Astrocyte (in vitro differentiated cells and primary cell): ENCODE data around the gene TLCD4. TPM values are rescaled to one million over a fixed set of nuclear protein-coding genes. Genes with fewer than 3 reads are reported as not detected.
"Not testable (repeated sequence)": the region's sequence is repeated elsewhere in the genome, so short reads cannot be mapped to it uniquely, and the experiment has no call there.

Experiments used
- DNase-seq: peaks from one replicate; pipeline ENCODE4 v3.0.0-alpha.2; 2010; ENCODE audit warnings: low read depth
- FAIRE-seq: peaks from 2 replicates; lab custom pipeline; 2011; peaks lifted over from hg19 to GRCh38; lab: Jason Lieb, UNC
- H2AFZ ChIP-seq: 2 replicates; pipeline ENCODE4 v1.6.0; 2012; ENCODE audit warnings: low read depth, low read length, inconsistent platforms
- H3K27ac ChIP-seq: 2 replicates; pipeline ENCODE4 v1.5.1; 2011; ENCODE audit warnings: low read depth, low read length, inconsistent platforms
- H3K27me3 ChIP-seq: 2 replicates; pipeline ENCODE4 v1.6.0; 2011; ENCODE audit warnings: low read length, inconsistent platforms; ENCODE audit not compliant: insufficient read depth
- H3K36me3 ChIP-seq: 2 replicates; pipeline ENCODE4 v1.5.1; 2011; ENCODE audit warnings: low read length, inconsistent platforms; ENCODE audit not compliant: insufficient read depth
- H3K4me1 ChIP-seq: 2 replicates; pipeline ENCODE4 v1.5.1; 2011; ENCODE audit warnings: low read length, inconsistent platforms; ENCODE audit not compliant: insufficient read depth
- H3K4me2 ChIP-seq: 2 replicates; pipeline ENCODE4 v1.6.0; 2012; ENCODE audit warnings: low read length, inconsistent platforms
- H3K4me3 ChIP-seq: 2 replicates; pipeline ENCODE4 v1.5.1; 2011; ENCODE audit warnings: low read depth, mild to moderate bottlenecking, low read length, inconsistent platforms; ENCODE audit not compliant: insufficient read depth
- H3K79me2 ChIP-seq: 2 replicates; pipeline ENCODE4 v1.6.0; 2012; ENCODE audit warnings: mild to moderate bottlenecking, low read length, inconsistent platforms; ENCODE audit not compliant: insufficient read depth
- H3K9ac ChIP-seq: 2 replicates; pipeline ENCODE4 v1.6.0; 2012; ENCODE audit warnings: mild to moderate bottlenecking, low read length, inconsistent platforms
- H3K9me3 ChIP-seq: 2 replicates; pipeline ENCODE4 v1.5.1; 2012; ENCODE audit warnings: low read depth, mild to moderate bottlenecking, low read length, inconsistent platforms; ENCODE audit not compliant: insufficient read depth
- H4K20me1 ChIP-seq: 2 replicates; pipeline ENCODE4 v1.6.0; 2012; ENCODE audit warnings: low read length, inconsistent platforms; ENCODE audit not compliant: insufficient read depth
- H3K27ac Mint-ChIP-seq: one replicate; pipeline ENCODE4 v1.8.0; 2021; ENCODE audit warnings: mild to moderate bottlenecking, mixed read lengths; ENCODE audit not compliant: unreplicated experiment
- H3K27me3 Mint-ChIP-seq: one replicate; pipeline ENCODE4 v1.8.0; 2021; ENCODE audit warnings: low read depth, mixed read lengths; ENCODE audit not compliant: unreplicated experiment
- H3K36me3 Mint-ChIP-seq: one replicate; pipeline ENCODE4 v1.8.0; 2021; ENCODE audit warnings: low read depth, mixed read lengths; ENCODE audit not compliant: unreplicated experiment
- H3K4me1 Mint-ChIP-seq: one replicate; pipeline ENCODE4 v1.8.0; 2021; ENCODE audit warnings: low read depth, mixed read lengths; ENCODE audit not compliant: unreplicated experiment
- H3K4me3 Mint-ChIP-seq: one replicate; pipeline ENCODE4 v1.8.0; 2021; ENCODE audit warnings: mild to moderate bottlenecking, moderate library complexity, mixed read lengths; ENCODE audit not compliant: unreplicated experiment
- H3K9me3 Mint-ChIP-seq: one replicate; pipeline ENCODE4 v1.8.0; 2021; ENCODE audit warnings: mild to moderate bottlenecking, mixed read lengths; ENCODE audit not compliant: unreplicated experiment
- EZH2 ChIP-seq: IDR thresholded peaks from 2 replicates; pipeline ENCODE4 v1.6.1; 2012; ENCODE audit warnings: mild to moderate bottlenecking, low read length, inconsistent platforms; ENCODE audit not compliant: insufficient read depth
- total RNA-seq: library from RNA; stranded (reverse); gene quantifications from 2 replicates; pipeline ENCODE4 v1.2.1, GENCODE V29; 2021
- TF ChIP-seq, protein P1 (sequence below): IDR thresholded peaks from 2 replicates; pipeline ENCODE4 v1.5.1; 2011; ENCODE audit warnings: low read depth, mild to moderate bottlenecking, inconsistent platforms, low read length, moderate library complexity; ENCODE audit not compliant: insufficient read depth

TLCD4 gene
- total RNA-seq, 1 donor from 2014 or later: 1.8 TPM

DNA sequence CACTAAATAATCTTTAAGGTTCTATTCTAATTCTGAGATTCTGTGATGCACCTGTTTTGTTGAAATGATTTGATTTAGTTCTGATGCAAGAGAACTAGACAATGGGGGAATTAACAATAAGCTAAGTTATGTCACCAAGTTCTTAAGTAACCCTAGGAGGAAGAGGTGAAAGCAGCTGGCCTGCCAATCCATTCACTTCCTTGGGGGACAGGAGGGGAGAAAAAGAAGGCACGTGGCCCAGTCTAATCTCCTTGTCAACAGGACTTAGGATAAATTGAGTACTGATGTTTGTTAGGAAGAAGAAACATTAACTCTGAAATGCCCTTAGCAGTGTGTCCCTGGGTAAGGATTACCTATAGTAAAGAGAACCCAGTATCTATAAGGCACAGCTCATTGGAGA lies 36.9 kb downstream of the TLCD4 start:
- Mint-ChIP-seq H3K9me3 (no peaks in the 10 kb centered on the region), H3K4me1 (no peaks in the 10 kb centered on the region), H3K27ac (no peak overlapping the region), H3K27me3 (peaks cover 2% of the 10 kb centered on the region), H3K4me3 (no peak overlapping the region), H3K36me3 (no peaks in the 10 kb centered on the region)
- no peak overlapping the region for H3K4me3 ChIP-seq
- TF ChIP-seq, protein P1, sequence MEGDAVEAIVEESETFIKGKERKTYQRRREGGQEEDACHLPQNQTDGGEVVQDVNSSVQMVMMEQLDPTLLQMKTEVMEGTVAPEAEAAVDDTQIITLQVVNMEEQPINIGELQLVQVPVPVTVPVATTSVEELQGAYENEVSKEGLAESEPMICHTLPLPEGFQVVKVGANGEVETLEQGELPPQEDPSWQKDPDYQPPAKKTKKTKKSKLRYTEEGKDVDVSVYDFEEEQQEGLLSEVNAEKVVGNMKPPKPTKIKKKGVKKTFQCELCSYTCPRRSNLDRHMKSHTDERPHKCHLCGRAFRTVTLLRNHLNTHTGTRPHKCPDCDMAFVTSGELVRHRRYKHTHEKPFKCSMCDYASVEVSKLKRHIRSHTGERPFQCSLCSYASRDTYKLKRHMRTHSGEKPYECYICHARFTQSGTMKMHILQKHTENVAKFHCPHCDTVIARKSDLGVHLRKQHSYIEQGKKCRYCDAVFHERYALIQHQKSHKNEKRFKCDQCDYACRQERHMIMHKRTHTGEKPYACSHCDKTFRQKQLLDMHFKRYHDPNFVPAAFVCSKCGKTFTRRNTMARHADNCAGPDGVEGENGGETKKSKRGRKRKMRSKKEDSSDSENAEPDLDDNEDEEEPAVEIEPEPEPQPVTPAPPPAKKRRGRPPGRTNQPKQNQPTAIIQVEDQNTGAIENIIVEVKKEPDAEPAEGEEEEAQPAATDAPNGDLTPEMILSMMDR: no peak
- TF ChIP-seq EZH2: no peak
- no peaks in the 10 kb centered on the region for H3K27me3 ChIP-seq
- no peak for DNase-seq
- no peaks in the 10 kb centered on the region for H3K79me2 ChIP-seq
- H3K27ac ChIP-seq: no peak overlapping the region
- no peaks in the 10 kb centered on the region for H4K20me1 ChIP-seq
- FAIRE-seq: no peak
- no peaks in the 10 kb centered on the region for H3K9me3 ChIP-seq
- H3K9ac ChIP-seq: no peak overlapping the region
- H2AFZ ChIP-seq: no peak overlapping the region
- no peak overlapping the region for H3K4me2 ChIP-seq
- H3K4me1 ChIP-seq: no peaks in the 10 kb centered on the region
- no peaks in the 10 kb centered on the region for H3K36me3 ChIP-seq

DNA sequence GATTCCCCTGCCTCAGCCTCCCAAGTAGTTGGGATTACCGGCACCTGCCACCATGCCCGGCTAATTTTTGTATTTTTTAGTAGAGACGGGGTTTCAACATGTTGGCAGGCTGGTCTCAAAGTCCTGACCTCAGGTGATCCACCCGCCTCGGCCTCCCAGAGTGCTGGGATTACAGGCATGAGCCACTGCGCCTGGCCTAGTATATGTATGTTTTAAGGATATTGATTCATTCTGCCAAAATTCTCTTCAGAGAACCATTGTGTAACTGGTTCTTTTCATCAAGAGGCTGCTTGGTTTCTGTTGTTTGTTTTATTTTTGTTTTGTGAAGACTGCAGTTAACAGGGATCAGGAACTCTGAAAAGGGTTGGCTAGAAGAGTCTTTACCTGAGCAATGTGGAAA lies 48.4 kb downstream of the TLCD4 start:
- not testable (repeated sequence) for H3K9ac ChIP-seq, H3K27me3 ChIP-seq, H3K36me3 Mint-ChIP-seq, H4K20me1 ChIP-seq, FAIRE-seq, H3K27ac Mint-ChIP-seq, H3K27ac ChIP-seq, H3K4me1 ChIP-seq, H3K9me3 ChIP-seq, DNase-seq, H3K36me3 ChIP-seq, H3K27me3 Mint-ChIP-seq, H3K4me2 ChIP-seq, H3K4me1 Mint-ChIP-seq, H3K4me3 ChIP-seq, H3K4me3 Mint-ChIP-seq, H2AFZ ChIP-seq, H3K79me2 ChIP-seq
- H3K9me3 Mint-ChIP-seq: peaks cover 16% of the 10 kb centered on the region

Other genes starting within 250 kb of the TLCD4 start
- gene CNN3, start 190.2 kb upstream of the TLCD4 start, total RNA-seq: 515 and 538 TPM in 2 replicates
- 6.9 and 8.1 TPM in 2 replicates for gene ALG14, start 44.4 kb upstream of the TLCD4 start, total RNA-seq
- gene RWDD3, start 116.9 kb downstream of the TLCD4 start, total RNA-seq: 20.0 and 22.2 TPM in 2 replicates